GM21576 (cell line): Measurements from ENCODE around the gene DEAF1.
"Not testable (repeated sequence)": the region's sequence is repeated elsewhere in the genome, so short reads cannot be mapped to it uniquely, and the experiment has no call there.

ENCODE experiments used
- ATAC-seq: cut with Tn5 transposase; IDR thresholded peaks from one replicate; pipeline ENCODE4 v1.9.1; 2021; ENCODE audit warnings: mild to moderate bottlenecking, moderate library complexity; ENCODE audit not compliant: unreplicated experiment

DEAF1 gene, protein sequence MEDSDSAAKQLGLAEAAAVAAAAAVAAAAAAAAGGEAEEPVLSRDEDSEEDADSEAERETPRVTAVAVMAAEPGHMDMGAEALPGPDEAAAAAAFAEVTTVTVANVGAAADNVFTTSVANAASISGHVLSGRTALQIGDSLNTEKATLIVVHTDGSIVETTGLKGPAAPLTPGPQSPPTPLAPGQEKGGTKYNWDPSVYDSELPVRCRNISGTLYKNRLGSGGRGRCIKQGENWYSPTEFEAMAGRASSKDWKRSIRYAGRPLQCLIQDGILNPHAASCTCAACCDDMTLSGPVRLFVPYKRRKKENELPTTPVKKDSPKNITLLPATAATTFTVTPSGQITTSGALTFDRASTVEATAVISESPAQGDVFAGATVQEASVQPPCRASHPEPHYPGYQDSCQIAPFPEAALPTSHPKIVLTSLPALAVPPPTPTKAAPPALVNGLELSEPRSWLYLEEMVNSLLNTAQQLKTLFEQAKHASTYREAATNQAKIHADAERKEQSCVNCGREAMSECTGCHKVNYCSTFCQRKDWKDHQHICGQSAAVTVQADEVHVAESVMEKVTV

DNA sequence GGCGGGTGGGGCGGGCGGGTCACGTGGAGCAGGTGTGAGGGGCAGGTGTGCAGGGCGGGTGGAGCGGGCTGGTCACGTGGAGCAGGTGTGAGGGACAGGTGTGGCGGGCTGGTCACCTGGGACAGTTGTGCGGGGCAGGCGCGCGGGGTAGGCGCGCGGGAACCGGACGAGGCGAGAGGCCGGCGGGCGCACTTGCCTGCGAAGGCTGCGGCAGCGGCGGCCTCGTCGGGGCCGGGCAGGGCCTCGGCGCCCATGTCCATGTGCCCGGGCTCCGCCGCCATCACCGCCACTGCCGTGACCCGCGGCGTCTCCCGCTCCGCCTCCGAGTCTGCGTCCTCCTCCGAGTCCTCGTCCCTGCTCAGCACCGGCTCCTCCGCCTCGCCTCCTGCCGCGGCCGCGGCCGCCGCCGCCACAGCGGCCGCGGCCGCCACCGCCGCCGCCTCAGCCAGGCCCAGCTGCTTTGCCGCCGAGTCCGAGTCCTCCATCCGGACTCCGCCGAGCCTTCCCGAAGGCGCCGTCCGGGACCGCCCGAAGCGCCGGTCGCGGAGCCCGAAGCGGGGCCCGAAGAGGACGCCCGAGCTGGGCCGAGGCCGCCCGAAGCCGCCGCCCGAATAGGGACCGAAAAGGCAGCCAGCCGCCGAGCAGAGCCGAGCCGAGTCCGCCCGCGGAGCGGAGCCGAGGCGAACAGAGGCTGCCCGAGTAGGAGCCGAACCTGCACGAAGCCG lies at the start of gene DEAF1:
Gene DEAF1, minus strand, starts transcription at position 660 of the 725 bp plus-strand sequence. Its CDS starts 175 bp downstream, at position 485.
- ATAC-seq: peak; percentile 74

- no peak for ATAC-seq
Measured at GRCh38 chr11:742571-743201, 47.7 kb upstream of the DEAF1 start.

DNA sequence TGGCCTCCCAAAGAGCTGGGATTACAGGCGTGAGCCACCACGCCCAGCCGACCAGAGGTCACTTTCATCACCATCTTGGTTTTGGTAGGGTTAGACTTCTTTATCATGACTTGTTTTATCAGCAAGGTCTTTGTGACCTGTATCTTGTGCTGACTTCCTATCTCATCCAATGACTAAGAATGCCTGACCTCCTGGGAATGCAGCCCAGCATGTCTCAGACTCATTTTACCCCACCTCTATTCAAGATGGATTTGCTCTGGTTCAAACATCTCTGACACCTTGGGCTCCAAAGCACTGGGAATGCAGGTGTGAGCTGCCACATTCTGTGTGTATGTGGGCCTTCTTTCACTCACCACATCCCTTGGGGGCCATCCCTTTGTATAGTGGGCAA lies 47.1 kb upstream of the DEAF1 start:
- no peak for ATAC-seq

- not testable (repeated sequence) for ATAC-seq
Measured at GRCh38 chr11:737899-738298, 42.9 kb upstream of the DEAF1 start.

- ATAC-seq: no peak
Measured at GRCh38 chr11:737366-737765, 42.3 kb upstream of the DEAF1 start.

DNA sequence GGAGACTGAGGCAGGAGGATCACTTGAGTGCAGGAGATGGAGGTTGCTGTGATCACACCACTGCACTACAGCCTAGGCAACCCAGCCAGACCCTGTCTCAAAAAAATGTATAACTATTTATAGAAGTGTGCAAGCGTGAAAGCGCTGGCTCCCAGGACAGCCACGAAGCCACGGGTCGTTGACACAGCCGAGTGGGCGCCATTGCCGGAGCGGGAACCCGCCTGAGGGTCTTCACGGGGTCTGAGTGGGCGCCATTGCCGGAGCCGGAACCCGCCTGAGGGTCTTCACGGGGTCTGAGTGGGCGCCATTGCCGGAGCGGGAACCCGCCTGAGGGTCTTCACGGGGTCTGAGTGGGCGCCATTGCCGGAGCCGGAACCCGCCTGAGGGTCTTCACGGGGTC lies 39.5 kb upstream of the DEAF1 start:
- ATAC-seq: not testable (repeated sequence)

DNA sequence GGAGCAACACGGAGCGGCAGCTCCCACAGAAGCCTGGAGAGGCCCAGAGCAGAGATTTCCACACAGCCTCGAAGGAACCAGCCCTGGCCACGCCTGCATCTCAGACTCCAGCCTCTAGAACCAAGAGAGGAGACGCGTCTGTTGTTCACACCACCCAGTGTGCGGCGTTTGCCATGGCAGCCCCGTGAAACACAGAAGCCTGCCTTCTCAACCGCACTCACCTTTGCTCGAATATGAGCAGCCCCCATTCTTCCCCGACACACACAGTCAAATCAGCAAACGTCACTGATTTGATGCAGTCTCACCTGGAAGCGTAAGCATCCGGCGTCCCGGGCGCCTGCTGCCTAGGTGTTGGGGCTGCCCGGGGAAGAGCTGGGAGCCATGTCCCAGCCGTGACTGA lies 38.0 kb upstream of the DEAF1 start:
- ATAC-seq: no peak

GRCh38 chr11:729492-730074 lies 34.6 kb upstream of the DEAF1 start:
- ATAC-seq: no peak

- no peak for ATAC-seq
Measured at GRCh38 chr11:728901-729491, 34.0 kb upstream of the DEAF1 start.

GRCh38 chr11:727859-728748 lies 33.1 kb upstream of the DEAF1 start:
- peak; percentile 54 for ATAC-seq

GRCh38 chr11:727281-727701 lies 32.3 kb upstream of the DEAF1 start:
- ATAC-seq: no peak

DNA sequence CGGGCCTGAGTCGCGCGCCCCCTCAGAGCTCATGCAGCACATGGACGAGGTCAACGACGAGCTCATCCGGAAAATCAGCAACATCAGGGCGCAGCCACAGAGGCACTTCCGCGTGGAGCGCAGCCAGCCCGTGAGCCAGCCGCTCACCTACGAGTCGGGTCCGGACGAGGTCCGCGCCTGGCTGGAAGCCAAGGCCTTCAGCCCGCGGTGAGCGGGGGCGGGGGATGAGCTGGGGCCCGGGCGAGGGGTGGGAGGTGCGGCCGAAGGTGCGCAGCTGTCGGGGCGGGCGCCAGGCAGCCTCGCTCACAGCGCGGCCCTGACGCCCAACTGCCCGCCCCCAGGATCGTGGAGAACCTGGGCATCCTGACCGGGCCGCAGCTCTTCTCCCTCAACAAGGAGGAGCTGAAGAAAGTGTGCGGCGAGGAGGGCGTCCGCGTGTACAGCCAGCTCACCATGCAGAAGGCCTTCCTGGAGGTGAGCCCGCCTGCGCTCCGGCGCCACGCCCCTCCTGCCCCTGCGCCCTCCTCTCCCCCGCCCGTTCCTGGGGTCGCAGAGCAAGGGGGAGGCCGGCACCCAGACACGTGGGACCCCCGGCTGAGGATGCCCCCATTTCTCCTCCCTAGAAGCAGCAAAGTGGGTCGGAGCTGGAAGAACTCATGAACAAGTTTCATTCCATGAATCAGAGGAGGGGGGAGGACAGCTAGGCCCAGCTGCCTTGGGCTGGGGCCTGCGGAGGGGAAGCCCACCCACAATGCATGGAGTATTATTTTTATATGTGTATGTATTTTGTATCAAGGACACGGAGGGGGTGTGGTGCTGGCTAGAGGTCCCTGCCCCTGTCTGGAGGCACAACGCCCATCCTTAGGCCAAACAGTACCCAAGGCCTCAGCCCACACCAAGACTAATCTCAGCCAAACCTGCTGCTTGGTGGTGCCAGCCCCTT lies 31.5 kb upstream of the DEAF1 start:
- ATAC-seq: no peak

- no peak for ATAC-seq
Measured at GRCh38 chr11:725624-726202, 30.7 kb upstream of the DEAF1 start.

DNA sequence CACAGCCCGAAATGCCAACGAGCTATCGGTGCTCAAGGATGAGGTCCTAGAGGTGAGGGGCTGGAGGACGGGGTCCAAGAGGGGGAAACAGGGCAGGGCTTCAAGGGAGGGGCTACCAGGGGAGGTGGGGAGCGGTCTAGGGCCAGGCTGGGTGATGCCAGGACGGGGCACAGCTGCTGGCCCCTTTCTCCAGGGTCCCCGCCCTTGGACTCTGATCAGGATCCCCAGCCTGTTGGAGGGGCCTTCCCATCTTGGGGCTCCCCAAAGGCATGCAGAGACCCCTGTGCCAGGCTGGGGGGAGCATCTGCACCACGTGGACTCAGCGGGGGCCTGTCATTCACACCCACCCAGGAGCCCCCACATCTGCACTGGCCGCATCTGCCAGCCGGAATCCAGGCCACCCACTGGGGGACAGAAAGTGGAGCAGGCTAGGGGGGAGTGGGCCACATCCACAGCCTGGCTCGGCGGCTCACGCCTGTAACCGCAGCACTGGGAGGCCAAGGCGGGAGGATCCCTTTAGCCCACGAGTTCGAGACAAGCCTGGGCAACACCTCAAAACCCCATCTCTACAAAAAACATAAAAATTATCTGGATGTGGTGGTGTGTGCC lies 29.9 kb upstream of the DEAF1 start:
- no peak for ATAC-seq

DNA sequence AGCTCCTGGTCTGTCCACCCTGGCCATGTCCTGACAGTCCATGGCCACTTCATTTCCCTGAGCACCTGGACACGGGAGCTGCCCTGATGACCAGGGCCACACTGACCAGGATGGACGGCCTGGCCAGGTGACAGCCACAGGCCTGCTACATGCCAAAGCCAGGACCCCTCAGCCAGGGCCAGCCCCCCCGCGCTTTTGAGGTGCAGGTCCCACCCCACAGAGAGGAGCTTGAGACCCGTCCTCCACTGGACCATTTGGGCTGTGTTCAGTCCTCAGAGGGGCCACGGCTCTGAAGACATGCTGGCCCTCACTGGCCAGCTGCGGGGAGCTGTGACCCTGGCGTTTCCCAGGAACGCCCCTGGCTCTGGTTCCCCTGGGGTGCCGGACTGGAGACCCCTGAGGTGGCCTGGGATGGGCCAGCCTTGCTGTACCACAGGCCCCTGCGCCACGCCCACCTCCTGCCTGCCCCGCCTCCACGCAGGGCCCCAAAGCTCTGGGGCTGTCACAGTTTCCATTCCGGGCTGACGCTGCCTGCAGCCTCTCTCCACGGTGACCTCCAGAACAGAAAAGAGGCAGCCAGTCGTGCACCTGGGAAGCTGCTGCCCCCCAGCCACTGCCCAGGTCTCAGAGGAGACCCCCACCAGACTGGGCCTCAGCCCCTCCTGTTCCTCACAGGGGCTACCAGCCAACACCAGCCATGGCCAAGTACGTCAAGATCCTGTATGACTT lies 29.2 kb upstream of the DEAF1 start:
- no peak for ATAC-seq

DNA sequence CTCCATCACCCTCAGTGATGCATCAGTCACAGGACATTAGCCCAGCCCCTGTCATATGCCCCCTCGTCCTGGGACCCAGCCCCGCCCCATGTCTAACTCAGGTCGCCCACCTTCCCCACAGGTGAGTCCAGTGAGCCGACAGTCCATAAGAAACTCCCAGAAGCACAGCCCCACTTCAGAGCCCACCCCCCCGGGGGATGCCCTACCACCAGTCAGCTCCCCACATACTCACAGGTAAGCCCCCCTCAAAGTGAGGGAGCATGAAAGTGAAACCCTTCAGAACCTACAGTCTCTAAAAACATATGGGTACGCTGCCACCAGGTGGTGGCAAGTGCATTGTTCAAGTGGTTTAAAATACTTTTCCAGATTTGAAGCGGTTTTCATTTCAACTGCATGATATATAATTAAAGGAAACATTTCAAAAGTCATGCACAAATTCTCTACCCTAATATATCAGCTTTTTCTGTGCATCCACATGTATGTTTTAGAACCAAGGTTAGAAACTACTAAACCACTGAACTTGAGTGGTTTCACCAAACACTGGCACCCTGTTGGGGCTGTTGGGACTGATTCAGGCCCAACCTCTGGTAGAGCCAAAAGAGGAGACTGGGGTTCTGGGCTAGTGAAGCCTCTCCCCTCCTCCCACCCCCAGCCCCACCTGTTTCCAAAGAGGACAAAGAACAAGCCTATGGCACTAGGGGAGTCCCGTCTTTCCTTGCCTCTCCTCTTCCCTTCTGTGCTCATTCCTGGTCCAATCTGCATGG lies 28.3 kb upstream of the DEAF1 start:
- no peak for ATAC-seq
